HG03175 (cell line): ENCODE data around the gene TMEM86A.

Source experiments
- ATAC-seq: cut with Tn5 transposase; IDR thresholded peaks from one replicate; pipeline ENCODE4 v1.9.1; 2021; ENCODE audit warnings: mild to moderate bottlenecking, moderate library complexity; ENCODE audit not compliant: unreplicated experiment

The TMEM86A gene

GRCh38 chr11:18754308-18754707 is 55.7 kb downstream of the TMEM86A start:
- ATAC-seq: no peak
